ENCODE measurements around the gene LRRC63. TPM values are rescaled to one million over a fixed set of nuclear protein-coding genes. Genes with fewer than 3 reads are reported as not detected.
A peak's percentile ranks its signal among the peaks of the same experiment; 100 is the strongest.

Gene LRRC63
- polyA plus RNA-seq, 3 donors: 0.14 to 0.18 TPM; not detected in 1

- no peak for DNase-seq (ENCODE audit: extremely low read depth in 1 of 11, low read depth in 9 of 11, low spot score in 4 of 11)
These were observed 83.9 kb downstream of the LRRC63 start for GRCh38 chr13:46295491-46296114.

DNA sequence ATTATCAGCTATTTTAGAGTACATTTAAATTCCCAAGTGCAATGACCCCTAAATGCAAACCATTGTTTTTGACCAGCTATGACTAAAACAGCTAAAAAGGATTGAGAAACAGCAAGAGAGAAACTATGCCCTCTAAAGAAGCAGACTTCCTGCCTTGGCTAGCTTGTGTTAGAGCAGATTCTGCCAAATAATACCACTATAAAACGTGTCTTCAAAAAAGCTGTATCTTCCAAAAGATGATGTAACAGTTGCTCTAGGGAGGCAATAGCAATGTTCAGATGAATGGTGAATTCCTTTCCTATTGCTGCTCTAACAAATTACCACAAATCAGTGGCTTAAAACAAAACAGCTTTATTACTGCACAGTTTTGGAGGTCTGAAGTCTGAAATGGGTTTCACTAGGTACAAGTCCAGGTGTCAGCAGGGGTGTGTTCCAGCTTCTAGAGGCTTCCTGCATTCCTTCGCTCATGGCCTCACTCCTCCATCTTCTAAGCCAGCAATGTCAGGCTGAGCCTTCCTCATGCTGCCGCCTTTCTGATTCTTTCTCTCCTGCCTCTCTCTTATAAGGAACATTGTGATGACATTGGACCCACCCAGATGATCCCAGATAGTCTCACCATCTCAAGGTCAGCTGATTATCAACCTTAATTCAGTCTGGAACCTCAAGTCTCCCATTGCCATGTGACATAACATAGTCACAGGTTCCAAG lies 84.5 kb downstream of the LRRC63 start:
- DNase-seq (ENCODE audit: extremely low read depth in 1 of 11, low read depth in 9 of 11, low spot score in 4 of 11): no peak

- DNase-seq (ENCODE audit: extremely low read depth in 1 of 11, low read depth in 9 of 11, low spot score in 4 of 11): no peak
These were observed 85.2 kb downstream of the LRRC63 start for GRCh38 chr13:46296921-46297320.

DNA sequence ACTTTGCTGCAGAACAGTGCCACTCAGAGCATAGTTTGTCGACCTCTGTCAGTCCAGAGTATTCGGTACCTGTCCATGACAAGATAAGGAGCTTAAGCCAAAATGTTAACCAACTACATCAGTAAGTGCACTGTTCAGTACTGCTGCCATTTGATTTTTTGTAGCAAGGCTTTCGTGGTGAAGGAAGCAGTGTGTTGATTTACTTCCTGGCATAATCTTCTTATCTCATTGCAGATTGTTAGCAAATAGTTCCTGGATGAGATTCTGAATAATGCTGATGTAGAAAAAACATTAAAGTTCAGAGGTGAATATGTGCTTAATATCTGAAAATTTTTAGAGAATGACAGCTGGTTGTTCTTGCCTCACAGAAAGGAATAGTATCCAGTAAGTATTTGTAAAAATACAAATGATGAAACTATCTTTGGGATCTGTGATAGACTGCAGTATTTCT lies 85.7 kb downstream of the LRRC63 start:
- no peak for DNase-seq (ENCODE audit: extremely low read depth in 1 of 11, low read depth in 9 of 11, low spot score in 4 of 11)

DNA sequence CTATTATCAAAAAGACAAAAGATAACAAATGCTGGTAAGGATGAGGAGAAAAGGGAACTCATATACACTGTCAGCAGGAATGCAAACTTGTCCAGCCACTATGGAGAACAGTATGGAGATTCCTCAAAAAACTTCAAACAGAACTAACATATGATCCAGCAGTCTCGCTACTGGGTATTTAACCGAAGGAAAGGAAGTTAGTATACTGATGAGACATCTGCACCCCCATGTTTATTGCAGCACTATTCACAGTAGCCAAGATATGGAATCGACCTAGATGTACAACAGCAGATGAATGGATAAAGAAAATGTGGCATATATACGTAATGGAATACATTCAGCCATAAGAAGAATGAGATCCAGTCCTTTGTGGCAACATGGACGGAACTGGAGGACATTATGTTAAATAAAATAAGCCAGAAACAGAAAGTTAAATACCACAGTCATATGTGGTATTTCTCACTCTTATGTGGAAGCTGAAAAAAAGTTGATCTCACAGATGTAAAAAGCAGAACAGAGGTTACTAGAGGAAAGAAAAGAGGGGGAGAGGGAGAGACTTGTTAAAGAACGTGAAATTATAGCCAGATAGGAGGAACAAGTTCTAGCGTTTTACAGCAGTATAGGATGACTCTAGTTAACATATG lies 92.1 kb downstream of the LRRC63 start:
- no peak for DNase-seq (ENCODE audit: extremely low read depth in 1 of 11, low read depth in 9 of 11, low spot score in 4 of 11)

- DNase-seq (ENCODE audit: extremely low read depth in 1 of 11, low read depth in 9 of 11, low spot score in 4 of 11): no peak
These were observed 92.8 kb downstream of the LRRC63 start for GRCh38 chr13:46304546-46304945.

GRCh38 chr13:46307554-46307953 lies 95.8 kb downstream of the LRRC63 start:
- DNase-seq (ENCODE audit: extremely low read depth in 1 of 11, low read depth in 9 of 11, low spot score in 4 of 11): no peak

- no peak for DNase-seq (ENCODE audit: extremely low read depth in 1 of 11, low read depth in 9 of 11, low spot score in 4 of 11)
These were observed 98.3 kb downstream of the LRRC63 start for GRCh38 chr13:46310066-46310465.

- DNase-seq (ENCODE audit: extremely low read depth in 1 of 11, low read depth in 9 of 11, low spot score in 4 of 11): no peak
These were observed 99.5 kb downstream of the LRRC63 start for GRCh38 chr13:46311217-46311616.

DNA sequence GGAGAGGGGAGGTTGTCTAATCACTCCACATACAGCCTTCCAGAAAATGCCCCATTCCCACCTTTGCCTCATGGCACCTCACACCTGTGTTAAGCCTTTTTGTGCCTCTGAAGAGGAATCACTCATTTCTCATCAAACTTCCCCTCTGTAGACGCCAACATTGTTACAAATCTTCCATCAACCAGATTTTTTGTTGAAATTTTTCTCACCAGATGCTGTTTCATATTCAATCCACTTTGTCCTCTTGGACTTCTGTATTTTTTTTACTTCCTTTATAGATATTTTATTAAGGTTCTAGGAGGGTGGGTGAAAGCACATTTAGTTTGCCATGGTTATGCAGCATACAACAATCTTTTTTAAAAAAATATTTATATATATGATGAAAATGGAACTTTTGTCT lies 101.3 kb downstream of the LRRC63 start:
- DNase-seq (ENCODE audit: extremely low read depth in 1 of 11, low read depth in 9 of 11, low spot score in 4 of 11): no peak

DNA sequence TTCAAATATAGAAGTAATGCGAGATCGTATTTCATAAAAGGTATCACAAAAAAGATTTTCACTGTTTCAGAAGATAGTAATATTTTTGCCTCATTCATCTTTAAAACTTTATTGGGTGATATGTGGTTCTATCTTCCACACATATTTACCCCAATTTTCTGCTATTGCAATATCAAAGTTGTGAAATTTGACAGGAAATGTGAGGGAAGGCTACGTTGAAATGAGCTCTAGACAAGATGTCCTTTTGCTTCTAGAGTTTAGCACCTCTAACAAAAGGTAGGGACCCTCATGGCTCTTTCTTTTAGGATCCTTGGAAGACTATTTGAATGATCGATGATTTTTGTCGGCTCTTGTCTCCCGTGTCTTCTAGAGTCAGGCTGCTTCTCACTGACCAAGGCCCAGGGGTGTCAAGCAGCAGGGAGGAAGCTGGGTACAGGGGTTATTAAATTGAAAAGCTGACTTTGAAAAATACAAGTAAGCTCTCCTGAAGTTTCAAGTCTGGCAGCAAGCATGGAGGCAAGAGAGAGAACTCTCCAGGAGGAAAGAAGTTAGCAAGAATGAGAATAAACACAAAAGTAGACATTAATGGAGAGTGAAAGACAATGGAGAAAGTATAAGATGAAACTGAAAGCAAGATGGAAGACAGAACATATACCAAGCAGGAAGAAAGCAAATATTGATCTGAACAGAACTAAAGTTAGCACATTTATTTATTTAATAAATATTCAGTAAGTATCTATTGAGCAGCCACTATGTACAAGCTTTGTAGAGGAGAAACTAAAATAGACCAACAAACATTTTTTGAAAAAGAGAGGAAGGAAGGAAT lies 101.9 kb downstream of the LRRC63 start:
- DNase-seq (ENCODE audit: extremely low read depth in 1 of 11, low read depth in 9 of 11, low spot score in 4 of 11): no peak

DNA sequence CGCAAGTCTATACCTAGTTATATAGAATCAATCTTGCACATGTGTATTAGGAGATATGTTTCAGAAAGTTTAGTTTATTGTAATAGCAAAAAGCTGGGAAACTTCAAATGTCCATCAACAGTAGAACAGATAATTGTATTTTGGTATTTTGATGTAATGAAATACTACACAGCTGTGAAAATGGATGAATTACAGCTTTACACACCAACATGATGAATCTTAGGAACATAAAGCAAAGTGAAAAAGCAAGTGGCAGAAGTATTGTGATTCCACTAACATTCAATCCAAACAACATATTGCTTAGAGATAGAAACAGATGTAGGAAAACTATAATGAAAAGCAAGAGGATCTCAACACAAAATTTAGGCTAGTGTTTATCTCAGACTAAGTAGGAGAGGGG lies 102.9 kb downstream of the LRRC63 start:
- DNase-seq (ENCODE audit: extremely low read depth in 1 of 11, low read depth in 9 of 11, low spot score in 4 of 11): no peak

GRCh38 chr13:46315036-46315435 lies 103.3 kb downstream of the LRRC63 start:
- DNase-seq (ENCODE audit: extremely low read depth in 1 of 11, low read depth in 9 of 11, low spot score in 4 of 11): no peak

GRCh38 chr13:46315491-46316075 lies 103.9 kb downstream of the LRRC63 start:
- DNase-seq (ENCODE audit: extremely low read depth in 1 of 11, low read depth in 9 of 11, low spot score in 4 of 11): no peak

DNA sequence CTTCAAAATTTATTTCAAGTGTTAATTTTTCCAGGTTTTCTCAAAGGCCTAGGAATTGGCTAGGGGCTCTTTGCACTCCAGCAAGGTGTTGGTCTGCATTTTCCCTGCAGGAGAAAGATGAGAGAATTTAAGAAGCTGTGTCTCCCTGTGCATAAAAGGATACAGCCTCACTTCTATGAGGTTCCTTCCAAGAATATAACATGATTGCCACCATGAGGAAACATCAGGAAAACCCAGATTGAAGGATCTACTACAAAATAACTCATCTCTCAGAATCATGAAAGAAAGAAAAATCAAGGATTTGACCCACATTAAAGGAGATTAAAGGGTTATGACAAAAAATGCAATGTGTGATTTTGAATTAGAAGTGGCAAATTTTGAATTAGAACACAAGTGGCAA lies 105.4 kb downstream of the LRRC63 start:
- no peak for DNase-seq (ENCODE audit: extremely low read depth in 1 of 11, low read depth in 9 of 11, low spot score in 4 of 11)

- no peak for DNase-seq (ENCODE audit: extremely low read depth in 1 of 11, low read depth in 9 of 11, low spot score in 4 of 11)
These were observed 107.3 kb downstream of the LRRC63 start for GRCh38 chr13:46318986-46319385.

DNA sequence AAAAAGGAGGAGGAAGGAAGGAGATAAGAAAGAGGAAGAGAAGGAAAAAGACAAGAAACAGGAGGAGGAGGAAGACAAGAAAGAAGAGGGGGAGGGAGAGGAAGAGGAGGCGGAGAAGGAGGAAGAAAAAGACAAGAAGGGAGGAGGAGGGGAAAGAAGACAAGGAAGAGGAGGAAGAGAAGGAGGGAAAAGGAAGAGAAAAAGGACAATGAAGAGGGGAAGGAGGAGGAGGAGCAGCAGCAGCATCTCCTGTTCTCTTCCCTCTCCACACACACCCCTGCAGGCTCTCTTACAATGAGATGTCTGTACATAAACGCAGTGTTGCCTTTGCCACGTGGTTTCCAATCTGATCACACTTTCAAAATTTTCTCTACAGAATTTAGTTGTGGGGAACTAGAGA lies 108.7 kb downstream of the LRRC63 start:
- DNase-seq (ENCODE audit: extremely low read depth in 1 of 11, low read depth in 9 of 11, low spot score in 4 of 11): no peak

- DNase-seq (ENCODE audit: extremely low read depth in 1 of 11, low read depth in 9 of 11, low spot score in 4 of 11): no peak
These were observed 109.1 kb downstream of the LRRC63 start for GRCh38 chr13:46320821-46321220.

GRCh38 chr13:46321494-46322225 lies 109.9 kb downstream of the LRRC63 start:
- peak; percentile 17 to 49 (median 39) for DNase-seq (ENCODE audit: extremely low read depth in 1 of 11, low read depth in 9 of 11, low spot score in 4 of 11)
